ENCODE data around the gene PRKAR2B. TPM values are rescaled to one million over a fixed set of nuclear protein-coding genes. Genes with fewer than 3 reads are reported as not detected.

PRKAR2B gene
- total RNA-seq, 4 donors from 2014 or later, result 89.5 to 127 (median 102) TPM

- WGBS, result 48% methylated on average over 2 of the region's 2 CpGs
- TF ChIP-seq POLR2AphosphoS5 (IDR thresholded peaks at IDR 0.05), result no peak
- TF ChIP-seq CTCF (IDR thresholded peaks at IDR 0.05), result no peak
- TF ChIP-seq EP300 (IDR thresholded peaks at IDR 0.05), result no peak
- no peak for TF ChIP-seq POLR2A (IDR thresholded peaks at IDR 0.05; ENCODE audit: low read depth)
- no peak for DNase-seq (ENCODE audit: extremely low spot score)
- no peaks in the 10 kb centered on the region for H3K27me3 ChIP-seq
- H3K36me3 ChIP-seq, result no peaks in the 10 kb centered on the region
- no peaks in the 10 kb centered on the region for H3K4me1 ChIP-seq
- H3K9me3 ChIP-seq, result no peaks in the 10 kb centered on the region
- H3K27ac ChIP-seq (replicated peaks in 1 of 4), result no peak overlapping the region
- H3K4me3 ChIP-seq, result no peak overlapping the region
- intact Hi-C loops (cut with DNase I), result no loop called here
These were observed 36.6 kb upstream of the PRKAR2B start for GRCh38 chr7:107007892-107008287.

GRCh38 chr7:107009846-107010203, 34.7 kb upstream of the PRKAR2B start:
- 84% methylated on average over 4 of the region's 4 CpGs for WGBS
- Histone ChIP-seq H3K4me1 (no peaks in the 10 kb centered on the region), H3K4me3 (no peak overlapping the region), H3K9me3 (no peaks in the 10 kb centered on the region), H3K36me3 (no peaks in the 10 kb centered on the region), H3K27me3 (no peaks in the 10 kb centered on the region), H3K27ac (replicated peaks in 1 of 4) (no peak overlapping the region)
- TF ChIP-seq CTCF (IDR thresholded peaks at IDR 0.05), result no peak
- TF ChIP-seq EP300 (IDR thresholded peaks at IDR 0.05), result no peak
- TF ChIP-seq POLR2AphosphoS5 (IDR thresholded peaks at IDR 0.05), result no peak
- no peak for TF ChIP-seq POLR2A (IDR thresholded peaks at IDR 0.05; ENCODE audit: low read depth)
- DNase-seq (ENCODE audit: extremely low spot score), result no peak
- intact Hi-C loops (cut with DNase I), result no loop called here

GRCh38 chr7:107012691-107013090, 31.8 kb upstream of the PRKAR2B start:
- no peak overlapping the region for H3K4me3 ChIP-seq
- H3K9me3 ChIP-seq, result no peaks in the 10 kb centered on the region
- no peak overlapping the region for H3K27ac ChIP-seq (replicated peaks in 1 of 4)
- TF ChIP-seq POLR2AphosphoS5 (IDR thresholded peaks at IDR 0.05) (no peak), POLR2A (IDR thresholded peaks at IDR 0.05; ENCODE audit: low read depth) (no peak), EP300 (IDR thresholded peaks at IDR 0.05) (no peak), CTCF (IDR thresholded peaks at IDR 0.05) (no peak)
- no peaks in the 10 kb centered on the region for H3K4me1 ChIP-seq
- WGBS, result 79% methylated on average over 6 of the region's 6 CpGs
- no peak for DNase-seq (ENCODE audit: extremely low spot score)
- H3K27me3 ChIP-seq, result no peaks in the 10 kb centered on the region
- intact Hi-C loops (cut with DNase I), result no loop called here
- no peaks in the 10 kb centered on the region for H3K36me3 ChIP-seq

- no peaks in the 10 kb centered on the region for H3K9me3 ChIP-seq
- H3K4me1 ChIP-seq, result no peaks in the 10 kb centered on the region
- intact Hi-C loops (cut with DNase I), result no loop called here
- DNase-seq (ENCODE audit: extremely low spot score), result no peak
- H3K4me3 ChIP-seq, result no peak overlapping the region
- TF ChIP-seq POLR2A (IDR thresholded peaks at IDR 0.05; ENCODE audit: low read depth) (no peak), CTCF (IDR thresholded peaks at IDR 0.05) (no peak)
- H3K27me3 ChIP-seq, result no peaks in the 10 kb centered on the region
- no peak overlapping the region for H3K27ac ChIP-seq (replicated peaks in 1 of 4)
- WGBS, result 45% methylated on average over 7 of the region's 7 CpGs
- H3K36me3 ChIP-seq, result no peaks in the 10 kb centered on the region
These were observed 30.0 kb upstream of the PRKAR2B start for GRCh38 chr7:107014387-107015023.

GRCh38 chr7:107016312-107016711, 28.2 kb upstream of the PRKAR2B start:
- Histone ChIP-seq H3K4me1 (no peaks in the 10 kb centered on the region), H3K27me3 (no peaks in the 10 kb centered on the region), H3K9me3 (no peaks in the 10 kb centered on the region), H3K4me3 (no peak overlapping the region), H3K36me3 (no peaks in the 10 kb centered on the region), H3K27ac (replicated peaks in 1 of 4) (no peak overlapping the region)
- no peak for DNase-seq (ENCODE audit: extremely low spot score)
- TF ChIP-seq CTCF (IDR thresholded peaks at IDR 0.05) (no peak), EP300 (IDR thresholded peaks at IDR 0.05) (no peak), POLR2AphosphoS5 (IDR thresholded peaks at IDR 0.05) (no peak)
- intact Hi-C loops (cut with DNase I), result no loop called here
- 92% methylated on average over 4 of the region's 4 CpGs for WGBS
